CD4-positive, alpha-beta T cell (primary cell): ENCODE measurements around the gene TAF4. TPM values are rescaled to one million over a fixed set of nuclear protein-coding genes. Genes with fewer than 3 reads are reported as not detected.

Experiments
- ATAC-seq: fragments of 200-7000 bp; cut with Tn5 transposase; one replicate; pipeline ENCODE4 v1.10.0; 2022; ENCODE audit warnings: mild to moderate bottlenecking; ENCODE audit not compliant: poor library complexity
- CTCF ChIA-PET: fragments of 350-600 bp; sonication (Branson Sonifier 250); formaldehyde crosslinking; loops from one replicate; lab custom pipeline; 2021; ENCODE audit warnings: antibody characterized with exemption, inconsistent platforms; lab: Charles Lee
- POLR2A ChIA-PET: fragments of 350-600 bp; sonication (Branson Sonifier 250); formaldehyde crosslinking; loops from one replicate; lab custom pipeline; 2021; ENCODE audit warnings: antibody characterized with exemption, inconsistent platforms; lab: Charles Lee
- DNase-seq, 14 experiments: peaks; one replicate each; pipeline ENCODE4 v3.0.0-alpha.2; 2013 to 2020; ENCODE audit warnings: mixed read lengths in 2 of 14
- H3K27ac ChIP-seq, 2 donors: one replicate each; pipeline versions ENCODE4 v1.5.1 to v1.7.0; 2013; ENCODE audit warnings: low read length in 2 of 2, low read depth in 1 of 2, mild to moderate bottlenecking in 1 of 2
- H3K27me3 ChIP-seq, 2 experiments: 1 replicate in 1 of 2; 2 replicates in 1 of 2; pipeline versions ENCODE4 v1.6.1 to v1.7.0; 2013; ENCODE audit warnings: low read length in 2 of 2, control low read depth in 1 of 2, mild to moderate bottlenecking in 1 of 2, moderate library complexity in 1 of 2; ENCODE audit not compliant: insufficient read depth in 2 of 2, control insufficient read depth in 1 of 2
- H3K36me3 ChIP-seq: one replicate; pipeline ENCODE4 v1.6.1; 2013; ENCODE audit warnings: low read length, control low read depth; ENCODE audit not compliant: insufficient read depth
- H3K4me1 ChIP-seq: one replicate; pipeline ENCODE4 v1.6.1; 2013; ENCODE audit warnings: low read length, control low read depth; ENCODE audit not compliant: insufficient read depth
- H3K4me3 ChIP-seq: one replicate; pipeline ENCODE4 v1.5.1; 2013; ENCODE audit warnings: mild to moderate bottlenecking, low read length, moderate library complexity
- H3K9me3 ChIP-seq, 2 experiments: 1 replicate in 1 of 2; 2 replicates in 1 of 2; pipeline versions ENCODE4 v1.6.1 to v1.7.0; 2013; ENCODE audit warnings: low read length in 2 of 2, mild to moderate bottlenecking in 2 of 2, control low read depth in 1 of 2, moderate library complexity in 1 of 2; ENCODE audit not compliant: control insufficient read depth in 1 of 2, insufficient read depth in 1 of 2
- H3K27ac Mint-ChIP-seq: one replicate; pipeline ENCODE4 v1.8.0; 2020; ENCODE audit warnings: mixed read lengths
- H3K27me3 Mint-ChIP-seq: one replicate; pipeline ENCODE4 v1.8.0; 2021; ENCODE audit warnings: mixed read lengths
- H3K36me3 Mint-ChIP-seq: one replicate; pipeline ENCODE4 v1.8.0; 2021; ENCODE audit warnings: low read depth, mixed read lengths
- H3K4me1 Mint-ChIP-seq: one replicate; pipeline ENCODE4 v1.8.0; 2021; ENCODE audit warnings: low read depth, mixed read lengths
- H3K4me3 Mint-ChIP-seq: one replicate; pipeline ENCODE4 v1.8.0; 2020; ENCODE audit warnings: mild to moderate bottlenecking, mixed read lengths
- H3K9me3 Mint-ChIP-seq: one replicate; pipeline ENCODE4 v1.8.0; 2020; ENCODE audit warnings: mixed read lengths
- intact Hi-C, 2 experiments: fragments of 100-400 bp; cut with DNase I in 1 of 2; cut with micrococcal nuclease in 1 of 2; formaldehyde crosslinking; loops; one replicate each; pipeline versions ENCODE4 v1.15.1 to v1.9.0; 2023 to 2025; cut with DNase I, micrococcal nuclease
- total RNA-seq, 174 experiments: library from RNA in 2 of 174; stranded (reverse) in 2 of 174; gene quantifications; one replicate each; pipeline ENCODE4 v1.2.3 and lab custom pipeline; 2021 to 2026
- TF ChIP-seq, protein P1 (sequence below): fragments of 200-600 bp; IDR thresholded peaks from one replicate; pipeline ENCODE4 v1.8.0; 2022; ENCODE audit warnings: antibody characterized with exemption, mild to moderate bottlenecking

The TAF4 gene
- total RNA-seq, 2 experiments from 2014 or later, result 11.1 to 12.5 TPM

DNA sequence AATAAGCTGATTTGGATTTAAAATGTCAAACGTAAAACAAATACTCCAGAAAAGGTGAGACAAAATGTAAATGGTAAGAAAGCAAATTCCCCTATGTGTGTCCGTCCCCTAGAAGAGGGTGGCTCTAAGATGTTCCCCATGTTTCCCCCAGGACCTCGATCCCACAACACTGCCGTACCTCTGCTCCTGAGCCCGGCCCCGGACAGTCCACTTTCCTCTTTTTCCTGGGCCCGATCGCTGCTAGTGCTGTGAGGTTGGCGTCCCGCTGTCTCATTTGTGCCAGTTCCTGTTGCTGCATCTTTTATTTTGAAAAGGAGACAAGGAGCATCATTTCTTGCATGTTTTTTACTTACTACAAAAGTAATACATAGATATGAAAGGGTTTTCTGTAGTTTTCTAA lies 68.3 kb downstream of the TAF4 start:
- Histone ChIP-seq H3K4me1 (no peaks in the 10 kb centered on the region), H3K27ac (no peak overlapping the region), H3K9me3 (peaks cover 3 to 10% of the 10 kb centered on the region in 2 experiments), H3K27me3 (no peaks in the 10 kb centered on the region), H3K4me3 (no peak overlapping the region), H3K36me3 (peaks cover 73% of the 10 kb centered on the region)
- no peaks in the 10 kb centered on the region for H3K9me3 Mint-ChIP-seq
- POLR2A ChIA-PET, result no interaction called here
- peaks cover 96% of the 10 kb centered on the region for H3K36me3 Mint-ChIP-seq
- CTCF ChIA-PET, result no interaction called here
- no peaks in the 10 kb centered on the region for H3K27me3 Mint-ChIP-seq
- no peak overlapping the region for H3K4me3 Mint-ChIP-seq
- no peak overlapping the region for H3K27ac Mint-ChIP-seq
- TF ChIP-seq, protein P1, sequence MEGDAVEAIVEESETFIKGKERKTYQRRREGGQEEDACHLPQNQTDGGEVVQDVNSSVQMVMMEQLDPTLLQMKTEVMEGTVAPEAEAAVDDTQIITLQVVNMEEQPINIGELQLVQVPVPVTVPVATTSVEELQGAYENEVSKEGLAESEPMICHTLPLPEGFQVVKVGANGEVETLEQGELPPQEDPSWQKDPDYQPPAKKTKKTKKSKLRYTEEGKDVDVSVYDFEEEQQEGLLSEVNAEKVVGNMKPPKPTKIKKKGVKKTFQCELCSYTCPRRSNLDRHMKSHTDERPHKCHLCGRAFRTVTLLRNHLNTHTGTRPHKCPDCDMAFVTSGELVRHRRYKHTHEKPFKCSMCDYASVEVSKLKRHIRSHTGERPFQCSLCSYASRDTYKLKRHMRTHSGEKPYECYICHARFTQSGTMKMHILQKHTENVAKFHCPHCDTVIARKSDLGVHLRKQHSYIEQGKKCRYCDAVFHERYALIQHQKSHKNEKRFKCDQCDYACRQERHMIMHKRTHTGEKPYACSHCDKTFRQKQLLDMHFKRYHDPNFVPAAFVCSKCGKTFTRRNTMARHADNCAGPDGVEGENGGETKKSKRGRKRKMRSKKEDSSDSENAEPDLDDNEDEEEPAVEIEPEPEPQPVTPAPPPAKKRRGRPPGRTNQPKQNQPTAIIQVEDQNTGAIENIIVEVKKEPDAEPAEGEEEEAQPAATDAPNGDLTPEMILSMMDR, result no peak
- intact Hi-C loops, result no loop called here
- DNase-seq, result no peak
- ATAC-seq, result no peak
- H3K4me1 Mint-ChIP-seq, result no peaks in the 10 kb centered on the region

DNA sequence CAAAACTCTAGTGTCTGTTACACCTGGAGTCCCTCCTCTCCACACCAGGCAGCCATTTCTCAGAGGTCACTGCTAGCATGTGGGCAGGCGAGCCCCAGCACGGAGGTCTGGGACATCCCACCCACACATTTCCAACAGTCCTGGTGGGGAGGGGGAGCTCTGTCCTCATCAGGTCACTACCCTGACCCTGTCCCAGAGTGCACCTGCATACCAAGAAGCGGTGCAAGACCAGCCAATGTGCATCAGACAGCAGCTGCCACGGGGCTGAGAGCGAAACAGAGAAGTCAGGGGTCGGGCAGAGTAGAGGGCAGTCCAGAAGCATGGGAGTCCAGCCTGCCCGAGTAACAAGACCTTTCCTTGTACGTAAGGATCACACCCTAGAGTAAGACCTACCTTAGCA lies 71.1 kb downstream of the TAF4 start:
- TF ChIP-seq, protein P1, result no peak
- no peaks in the 10 kb centered on the region for H3K27me3 Mint-ChIP-seq
- intact Hi-C loops, result no loop called here
- H3K36me3 ChIP-seq, result peaks cover 72% of the 10 kb centered on the region
- no peaks in the 10 kb centered on the region for H3K4me1 Mint-ChIP-seq
- H3K4me3 Mint-ChIP-seq, result no peak overlapping the region
- H3K9me3 ChIP-seq, result peaks cover 11 to 26% of the 10 kb centered on the region in 2 experiments
- no peak overlapping the region for H3K27ac Mint-ChIP-seq
- peaks cover 98% of the 10 kb centered on the region for H3K36me3 Mint-ChIP-seq
- H3K27me3 ChIP-seq, result no peaks in the 10 kb centered on the region
- H3K9me3 Mint-ChIP-seq, result peaks cover 6% of the 10 kb centered on the region
- ChIA-PET CTCF (no interaction called here), POLR2A (no interaction called here)
- ATAC-seq, result no peak
- no peaks in the 10 kb centered on the region for H3K4me1 ChIP-seq
- H3K4me3 ChIP-seq, result no peak overlapping the region
- no peak for DNase-seq
- no peak overlapping the region for H3K27ac ChIP-seq

DNA sequence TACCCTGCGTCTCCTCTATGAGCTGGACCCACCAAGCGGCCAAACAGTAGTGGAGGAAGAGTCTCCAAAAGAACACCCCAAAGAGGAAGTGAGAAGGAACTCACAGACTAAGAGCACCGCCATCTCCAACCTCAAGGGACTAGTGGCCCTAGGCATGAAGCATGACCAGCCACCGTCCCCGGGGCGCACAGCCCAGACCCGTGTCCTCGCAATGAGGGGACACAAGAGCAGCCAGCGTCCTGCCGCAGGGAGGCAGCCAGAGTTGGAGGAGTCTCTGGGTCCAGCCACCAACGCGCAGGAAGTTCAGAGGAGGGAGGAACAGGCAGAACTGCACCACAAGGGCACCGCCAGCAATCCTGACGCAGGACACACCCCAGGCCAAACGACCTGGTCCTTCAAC lies 72.6 kb downstream of the TAF4 start:
- Mint-ChIP-seq H3K27ac (no peak overlapping the region), H3K9me3 (peaks cover 6% of the 10 kb centered on the region), H3K4me3 (no peak overlapping the region), H3K4me1 (no peaks in the 10 kb centered on the region), H3K27me3 (no peaks in the 10 kb centered on the region), H3K36me3 (peaks cover 97% of the 10 kb centered on the region)
- H3K9me3 ChIP-seq, result peaks cover 11 to 26% of the 10 kb centered on the region in 2 experiments
- TF ChIP-seq, protein P1, result no peak
- no peaks in the 10 kb centered on the region for H3K4me1 ChIP-seq
- DNase-seq (no peak), ATAC-seq (no peak)
- no peaks in the 10 kb centered on the region for H3K27me3 ChIP-seq
- ChIA-PET POLR2A (no interaction called here), CTCF (no interaction called here)
- intact Hi-C loops, result no loop called here
- H3K27ac ChIP-seq, result no peak overlapping the region
- no peak overlapping the region for H3K4me3 ChIP-seq
- peaks cover 69% of the 10 kb centered on the region for H3K36me3 ChIP-seq
